Hematopoietic multipotent progenitor cell treated with erythropoietin and hydrocortisone succinate and interleukin-3 and kit ligand, for 8 days (in vitro differentiated cells): Measurements from ENCODE around the gene EPB41L1.

Experiments used
- DNase-seq: peaks from one replicate; pipeline ENCODE4 v3.0.0-alpha.2; 2015

EPB41L1 gene

GRCh38 chr20:36154700-36155628 lies at the start of gene EPB41L1:
Gene EPB41L1, plus strand, starts transcription at chr20:36154740. Its CDS starts 19,038 bp downstream, at chr20:36173778.
- DNase-seq, result no peak

GRCh38 chr20:36104856-36105255 lies 49.7 kb upstream of the EPB41L1 start:
- no peak for DNase-seq

GRCh38 chr20:36105711-36106226 lies 48.8 kb upstream of the EPB41L1 start:
- DNase-seq, result no peak

GRCh38 chr20:36106606-36107005 lies 47.9 kb upstream of the EPB41L1 start:
- DNase-seq, result no peak

- DNase-seq, result no peak
Measured at GRCh38 chr20:36107881-36108280, 46.7 kb upstream of the EPB41L1 start.

GRCh38 chr20:36109251-36109947 lies 45.1 kb upstream of the EPB41L1 start:
- no peak for DNase-seq

GRCh38 chr20:36110994-36111393 lies 43.5 kb upstream of the EPB41L1 start:
- DNase-seq, result no peak

- no peak for DNase-seq
Measured at GRCh38 chr20:36112112-36112511, 42.4 kb upstream of the EPB41L1 start.

GRCh38 chr20:36113036-36113435 lies 41.5 kb upstream of the EPB41L1 start:
- DNase-seq, result no peak

GRCh38 chr20:36113566-36114250 lies 40.8 kb upstream of the EPB41L1 start:
- DNase-seq, result no peak

GRCh38 chr20:36114707-36115106 lies 39.8 kb upstream of the EPB41L1 start:
- no peak for DNase-seq

GRCh38 chr20:36115925-36116324 lies 38.6 kb upstream of the EPB41L1 start:
- no peak for DNase-seq

- DNase-seq, result no peak
Measured at GRCh38 chr20:36116807-36117441, 37.6 kb upstream of the EPB41L1 start.

- no peak for DNase-seq
Measured at GRCh38 chr20:36117638-36118037, 36.9 kb upstream of the EPB41L1 start.

- no peak for DNase-seq
Measured at GRCh38 chr20:36118371-36118770, 36.2 kb upstream of the EPB41L1 start.

GRCh38 chr20:36119537-36119936 lies 35.0 kb upstream of the EPB41L1 start:
- DNase-seq, result no peak

- no peak for DNase-seq
Measured at GRCh38 chr20:36120241-36120640, 34.3 kb upstream of the EPB41L1 start.

GRCh38 chr20:36120991-36121390 lies 33.5 kb upstream of the EPB41L1 start:
- no peak for DNase-seq

- no peak for DNase-seq
Measured at GRCh38 chr20:36121981-36122930, 32.3 kb upstream of the EPB41L1 start.

GRCh38 chr20:36122931-36123288 lies 31.6 kb upstream of the EPB41L1 start:
- no peak for DNase-seq

GRCh38 chr20:36125097-36125496 lies 29.4 kb upstream of the EPB41L1 start:
- DNase-seq, result no peak
